DOHH2 (cell line): ENCODE results near the gene GLDC.

Experiments used
- EZH2phosphoT487 ChIP-seq: fragments of 200-600 bp; sonication (generic); IDR thresholded peaks from 2 replicates; pipeline ENCODE4 v1.6.1; 2017; ENCODE audit warnings: borderline replicate concordance, mild to moderate bottlenecking, antibody characterized with exemption, low read length, moderate library complexity, mixed read lengths
- TF ChIP-seq, protein P1 (sequence below): fragments of 200-600 bp; sonication (generic); IDR thresholded peaks from one replicate; pipeline ENCODE4 v1.5.1; 2014; ENCODE audit warnings: antibody characterized with exemption, mild to moderate bottlenecking, low read depth, low read length; ENCODE audit not compliant: poor library complexity, severe bottlenecking

DNA sequence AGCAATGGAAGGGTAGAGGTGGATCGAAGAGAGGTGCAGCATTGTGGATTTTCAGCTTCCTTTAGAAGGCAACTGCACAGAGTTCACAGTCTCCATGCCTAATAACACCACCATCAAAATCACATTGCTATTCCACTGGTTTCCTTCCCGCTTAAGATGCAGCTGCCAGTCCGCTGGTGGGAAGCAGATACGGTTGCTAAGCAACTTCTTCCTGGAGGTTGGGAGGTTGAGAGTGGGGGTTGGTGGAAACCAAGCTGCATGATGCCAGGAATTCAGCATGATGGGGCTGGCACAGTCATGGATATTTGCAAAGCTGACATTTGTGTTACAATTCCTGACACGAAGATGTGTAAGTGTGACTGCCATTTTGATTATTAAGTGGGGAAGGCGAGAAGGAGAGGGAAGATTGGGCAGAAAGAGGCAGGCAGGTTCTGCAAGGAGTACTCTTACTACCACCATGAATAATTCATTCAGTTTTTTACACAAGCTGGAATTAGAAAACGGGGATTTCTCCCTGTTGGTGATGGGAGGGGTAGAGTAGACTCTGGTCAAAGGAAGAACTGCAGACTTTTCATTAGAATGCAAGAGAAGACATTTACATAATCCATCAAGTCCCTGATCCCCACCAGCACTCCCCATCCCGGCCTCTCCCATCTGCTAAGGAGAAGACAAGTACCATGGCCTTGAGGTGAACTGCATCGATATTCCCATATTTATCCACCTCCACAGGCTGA, 87.5 kb downstream of the GLDC start:
- TF ChIP-seq, protein P1, sequence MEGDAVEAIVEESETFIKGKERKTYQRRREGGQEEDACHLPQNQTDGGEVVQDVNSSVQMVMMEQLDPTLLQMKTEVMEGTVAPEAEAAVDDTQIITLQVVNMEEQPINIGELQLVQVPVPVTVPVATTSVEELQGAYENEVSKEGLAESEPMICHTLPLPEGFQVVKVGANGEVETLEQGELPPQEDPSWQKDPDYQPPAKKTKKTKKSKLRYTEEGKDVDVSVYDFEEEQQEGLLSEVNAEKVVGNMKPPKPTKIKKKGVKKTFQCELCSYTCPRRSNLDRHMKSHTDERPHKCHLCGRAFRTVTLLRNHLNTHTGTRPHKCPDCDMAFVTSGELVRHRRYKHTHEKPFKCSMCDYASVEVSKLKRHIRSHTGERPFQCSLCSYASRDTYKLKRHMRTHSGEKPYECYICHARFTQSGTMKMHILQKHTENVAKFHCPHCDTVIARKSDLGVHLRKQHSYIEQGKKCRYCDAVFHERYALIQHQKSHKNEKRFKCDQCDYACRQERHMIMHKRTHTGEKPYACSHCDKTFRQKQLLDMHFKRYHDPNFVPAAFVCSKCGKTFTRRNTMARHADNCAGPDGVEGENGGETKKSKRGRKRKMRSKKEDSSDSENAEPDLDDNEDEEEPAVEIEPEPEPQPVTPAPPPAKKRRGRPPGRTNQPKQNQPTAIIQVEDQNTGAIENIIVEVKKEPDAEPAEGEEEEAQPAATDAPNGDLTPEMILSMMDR, result no peak
- no peak for TF ChIP-seq EZH2phosphoT487
